Stimulated activated CD4-positive, alpha-beta T cell treated with anti-CD3 and anti-CD28 coated beads, TNF-alpha, amount 100 ng/mL, for 48 hours (primary cell): ENCODE data around the gene DLG3.
A peak's percentile ranks its signal among the peaks of the same experiment; 100 is the strongest.

ENCODE experiments used
- DNase-seq, 3 donors: peaks; one replicate each; pipeline ENCODE4 v3.0.0-alpha.2; 2020; ENCODE audit warnings: low read depth in 3 of 3

DLG3 gene

GRCh38 chrX:70437921-70438665 lies 6.5 kb upstream of the DLG3 start:
- DNase-seq = no peak

GRCh38 chrX:70439016-70439415 lies 5.6 kb upstream of the DLG3 start:
- no peak for DNase-seq

- no peak for DNase-seq
Measured at GRCh38 chrX:70442224-70442623, 2.4 kb upstream of the DLG3 start.

- no peak for DNase-seq
Measured at GRCh38 chrX:70444946-70445656, 466 bp downstream of the DLG3 start.

- DNase-seq = no peak
Measured at GRCh38 chrX:70445951-70446350, 1.3 kb downstream of the DLG3 start.

GRCh38 chrX:70446380-70447350 lies 2.0 kb downstream of the DLG3 start:
- no peak for DNase-seq

GRCh38 chrX:70449457-70449966 lies 4.9 kb downstream of the DLG3 start:
- DNase-seq = no peak

- peak in 2 of 3 donors; percentile 29 to 50 for DNase-seq
Measured at GRCh38 chrX:70452143-70452733, 7.6 kb downstream of the DLG3 start.

GRCh38 chrX:70453024-70453618 lies 8.5 kb downstream of the DLG3 start:
- DNase-seq = no peak

- peak in 2 of 3 donors; percentile 37 to 56 for DNase-seq
Measured at GRCh38 chrX:70454441-70455365, 10.1 kb downstream of the DLG3 start.

- DNase-seq = no peak
Measured at GRCh38 chrX:70455366-70456202, 10.9 kb downstream of the DLG3 start.

GRCh38 chrX:70456256-70456655 lies 11.6 kb downstream of the DLG3 start:
- no peak for DNase-seq

GRCh38 chrX:70461026-70461425 lies 16.4 kb downstream of the DLG3 start:
- DNase-seq = no peak

GRCh38 chrX:70464051-70464450 lies 19.4 kb downstream of the DLG3 start:
- DNase-seq = no peak

GRCh38 chrX:70466968-70467367 lies 22.3 kb downstream of the DLG3 start:
- no peak for DNase-seq

- no peak for DNase-seq
Measured at GRCh38 chrX:70468709-70469108, 24.1 kb downstream of the DLG3 start.

- no peak for DNase-seq
Measured at GRCh38 chrX:70470850-70471289, 26.2 kb downstream of the DLG3 start.

- DNase-seq = no peak
Measured at GRCh38 chrX:70476166-70476933, 31.7 kb downstream of the DLG3 start.
